AG20443 (cell line): ENCODE data around the gene CC2D1A.

Experiments
- DNase-seq: peaks from one replicate; pipeline ENCODE4 v3.0.0; 2012; ENCODE audit warnings: low spot score, mixed read lengths

CC2D1A gene

DNA sequence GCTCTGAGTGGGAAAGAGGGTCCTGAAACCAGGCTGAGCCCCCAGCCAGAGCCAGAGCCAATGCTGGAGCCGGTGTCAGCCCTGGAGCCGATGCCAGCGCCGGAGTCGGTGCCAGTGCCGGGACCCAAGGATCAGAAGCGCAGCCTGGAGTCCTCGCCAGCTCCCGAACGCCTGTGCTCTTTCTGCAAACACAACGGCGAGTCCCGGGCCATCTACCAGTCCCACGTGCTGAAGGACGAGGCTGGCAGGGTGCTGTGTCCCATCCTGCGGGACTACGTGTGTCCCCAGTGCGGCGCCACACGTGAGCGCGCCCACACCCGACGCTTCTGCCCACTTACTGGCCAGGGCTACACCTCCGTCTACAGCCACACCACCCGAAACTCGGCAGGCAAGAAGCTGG lies 28.7 kb upstream of the CC2D1A start:
- no peak for DNase-seq

DNA sequence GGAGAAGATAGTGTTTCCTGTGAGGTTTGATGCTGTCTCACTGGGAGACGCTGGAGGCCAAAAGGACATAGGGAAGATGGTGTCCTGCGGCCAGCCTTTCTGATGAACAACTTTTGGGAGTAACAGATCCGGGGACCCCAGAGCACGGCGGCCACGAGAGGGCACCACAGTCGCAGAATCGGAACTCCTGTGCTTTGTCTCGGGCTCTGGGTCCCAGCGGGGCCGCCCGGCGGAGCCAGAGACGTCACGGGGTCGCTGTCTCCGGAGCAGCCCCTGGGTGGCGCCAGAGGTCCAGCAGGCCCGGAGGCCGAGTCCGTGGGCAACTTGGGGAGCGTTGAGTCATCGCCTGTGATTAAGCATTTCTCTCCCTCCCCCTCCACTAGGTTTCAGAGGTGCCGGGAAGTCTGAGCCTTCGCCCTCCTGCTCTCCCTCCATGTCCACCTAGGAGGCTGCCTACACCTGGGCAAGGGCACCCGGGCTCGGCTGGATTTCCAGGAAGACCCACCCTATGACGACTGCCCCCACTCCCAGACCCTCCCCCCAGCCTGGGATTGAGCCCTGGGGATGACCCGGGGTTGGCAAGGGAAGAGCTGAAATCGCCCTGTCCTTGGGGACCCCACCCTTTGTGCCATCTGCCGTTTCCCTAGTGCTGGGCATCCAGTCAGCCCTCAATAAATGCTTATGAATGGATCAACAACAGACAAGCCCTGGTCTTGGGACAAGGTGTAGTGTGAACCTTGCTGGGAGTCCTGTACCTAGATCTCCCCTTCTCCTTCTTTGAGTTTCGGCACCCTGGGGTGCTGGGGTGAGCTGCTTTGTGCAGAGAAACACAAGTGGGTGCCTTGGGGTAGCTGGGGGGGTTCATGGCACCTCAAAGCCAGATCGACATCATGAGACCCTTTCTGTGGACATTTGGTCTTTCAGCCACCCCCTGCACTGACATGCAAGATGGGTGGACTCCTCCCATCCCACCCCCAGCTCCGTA lies 25.6 kb upstream of the CC2D1A start:
- DNase-seq: peak; percentile 98

DNA sequence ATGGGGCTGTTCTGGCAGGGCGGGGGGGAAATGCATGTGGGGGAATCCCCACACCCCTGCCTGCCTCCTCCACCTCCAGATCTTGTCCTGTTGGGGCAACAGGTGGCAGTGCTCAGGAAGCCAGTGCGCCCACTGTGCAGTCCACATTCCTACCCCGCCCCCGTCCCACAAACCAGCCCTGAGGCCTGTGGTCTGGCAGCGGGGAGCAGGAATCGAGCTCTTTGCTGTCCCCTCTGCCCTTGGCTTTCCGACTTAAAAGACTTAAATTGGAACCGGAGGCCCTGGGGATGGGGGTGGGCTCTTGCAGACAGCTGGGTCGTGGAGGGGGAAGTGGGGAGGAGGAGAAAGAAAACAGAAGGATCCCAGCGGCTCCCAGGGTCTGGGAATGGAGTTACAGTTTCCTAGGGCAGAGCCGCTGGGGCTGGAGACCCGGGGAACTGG lies 24.7 kb upstream of the CC2D1A start:
- DNase-seq: no peak

DNA sequence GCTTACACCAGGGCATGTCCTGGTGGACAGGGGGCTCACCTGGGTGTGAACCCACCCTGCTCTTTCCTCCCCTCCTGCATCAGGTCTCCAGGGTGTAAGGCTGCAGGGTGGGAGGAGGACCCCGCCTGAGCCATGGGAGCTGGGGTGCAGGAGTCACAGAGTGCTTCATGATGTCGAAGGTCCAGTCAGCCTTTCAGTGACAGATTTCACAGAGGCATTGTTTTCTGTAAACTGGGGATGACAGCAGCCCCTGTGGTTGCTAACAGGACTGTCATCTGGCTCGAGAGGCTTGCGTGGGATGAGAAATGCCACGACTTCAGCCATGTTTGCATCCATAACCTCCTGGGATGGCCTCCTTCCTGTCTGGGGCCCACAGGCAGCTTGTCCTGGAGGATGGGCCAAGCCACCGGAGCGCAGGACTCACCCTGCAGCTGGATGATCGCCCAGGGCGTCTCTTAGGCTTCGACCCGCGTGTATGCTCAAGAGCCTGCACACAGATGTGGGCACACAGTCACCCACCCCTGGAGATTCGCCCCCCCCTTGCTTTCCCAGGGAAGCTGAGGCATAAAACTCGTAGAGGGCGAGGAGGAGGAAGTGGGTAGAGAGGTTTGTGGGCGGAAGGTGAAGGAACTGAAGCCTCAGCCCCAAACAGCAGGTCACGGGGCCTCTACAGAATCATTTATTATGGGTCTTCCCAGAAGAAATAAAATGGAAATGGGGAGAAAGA lies 24.1 kb upstream of the CC2D1A start:
- peak; percentile 62 for DNase-seq

DNA sequence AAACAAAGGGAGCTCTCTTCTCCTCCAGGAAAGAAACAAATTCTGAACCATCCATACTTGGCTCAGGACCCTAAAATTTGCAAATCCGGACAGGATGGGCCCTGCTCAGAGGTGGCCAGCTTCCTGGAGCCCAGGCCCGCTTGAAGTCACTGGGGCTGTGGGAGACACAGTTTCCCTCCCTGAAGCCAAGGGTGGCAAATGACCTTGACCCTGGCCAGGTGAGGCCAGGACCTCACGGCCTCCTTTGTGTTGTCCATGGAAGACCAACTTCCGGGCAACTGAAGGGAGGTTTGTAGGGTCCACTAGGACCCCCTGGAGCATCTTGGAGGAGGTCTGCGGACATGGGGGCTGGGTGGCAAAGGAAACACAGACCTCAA lies 23.6 kb upstream of the CC2D1A start:
- DNase-seq: no peak

DNA sequence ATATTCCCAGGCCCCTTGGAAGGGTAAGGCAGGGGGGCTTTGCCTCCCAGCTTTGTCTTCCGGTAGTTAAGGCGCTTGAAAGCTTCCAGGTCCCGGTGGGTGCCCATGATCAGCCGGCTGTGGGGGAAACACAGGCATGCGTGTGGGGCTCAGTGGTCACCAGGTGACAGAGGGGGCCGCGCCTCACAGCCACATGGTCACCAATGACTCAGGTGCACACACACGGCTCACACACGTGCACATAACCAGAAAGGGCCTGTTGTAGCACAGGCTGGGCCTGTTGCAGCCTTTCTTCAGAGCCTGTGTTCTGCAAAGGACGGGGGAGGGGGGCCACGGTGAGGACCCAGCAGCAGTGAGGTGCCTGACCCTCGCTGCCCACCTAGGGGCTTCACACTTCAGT lies 23.2 kb upstream of the CC2D1A start:
- no peak for DNase-seq

DNA sequence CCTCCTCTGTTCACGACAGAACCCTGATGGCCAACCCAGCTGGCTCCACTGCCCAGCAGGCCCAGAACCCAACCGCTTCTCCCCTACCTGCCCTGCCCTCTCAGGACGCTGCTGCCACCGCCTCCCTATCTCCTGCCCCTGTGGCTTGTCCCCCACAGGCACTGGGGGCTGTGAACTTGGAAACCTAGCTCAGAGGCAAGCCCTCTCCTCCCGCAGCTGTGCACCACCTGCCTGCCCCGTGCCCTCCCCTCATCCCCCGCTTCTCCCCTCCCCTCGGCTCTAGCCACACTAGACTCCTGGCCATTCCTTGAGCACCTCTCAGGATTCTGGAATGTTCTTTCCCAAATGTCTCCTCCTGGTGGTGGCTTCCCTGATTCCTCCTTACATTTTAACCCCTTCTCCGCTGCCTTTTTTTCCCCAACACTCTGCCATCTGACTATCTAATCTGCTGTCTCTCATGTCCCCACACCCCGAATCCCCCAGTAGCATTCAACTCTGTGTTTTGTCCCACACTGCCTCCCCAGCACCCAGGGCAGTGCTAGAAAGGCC lies 22.4 kb upstream of the CC2D1A start:
- DNase-seq: no peak

DNA sequence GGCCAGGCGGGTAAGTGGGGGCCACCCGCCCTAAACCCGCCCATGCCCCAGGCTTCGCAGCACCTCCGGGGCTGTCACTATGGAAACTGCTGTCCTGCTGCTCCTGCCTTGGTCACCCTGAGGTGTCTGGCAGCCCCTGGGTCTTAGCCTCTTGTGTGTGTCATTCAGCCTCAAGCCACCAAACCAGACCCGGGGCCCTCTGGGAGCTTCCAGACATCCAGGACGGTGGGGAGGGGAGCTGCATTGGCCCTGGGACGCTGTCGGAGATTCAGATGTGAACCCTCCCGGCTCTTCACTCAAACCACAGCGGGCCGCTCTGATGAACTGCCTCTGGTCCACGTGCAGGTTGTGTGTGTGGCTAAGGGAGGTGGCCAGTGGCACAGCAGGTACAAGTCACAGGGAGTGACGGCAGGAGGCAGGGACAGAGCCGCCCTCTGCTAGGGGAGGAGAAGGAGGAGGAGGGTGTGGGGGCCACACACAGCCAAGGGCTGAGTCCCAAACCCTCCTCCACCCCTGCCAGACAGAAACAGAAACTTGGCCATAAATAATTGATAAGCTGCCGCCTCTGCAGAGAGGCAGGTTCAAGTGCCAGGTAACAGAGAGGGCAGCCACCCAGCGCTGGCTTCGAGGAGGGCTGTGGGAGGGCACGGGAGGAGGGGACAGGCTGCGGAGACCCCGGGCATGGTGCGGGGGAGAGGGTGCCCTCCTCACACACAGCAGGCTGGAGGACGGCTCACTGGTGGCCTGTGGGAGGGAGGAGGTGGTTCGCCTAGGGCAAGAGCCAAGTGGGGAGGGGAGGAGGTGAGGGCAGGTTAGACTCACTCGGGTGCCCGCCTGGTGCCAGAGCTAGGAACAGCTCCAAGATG lies 21.0 kb upstream of the CC2D1A start:
- DNase-seq: no peak

DNA sequence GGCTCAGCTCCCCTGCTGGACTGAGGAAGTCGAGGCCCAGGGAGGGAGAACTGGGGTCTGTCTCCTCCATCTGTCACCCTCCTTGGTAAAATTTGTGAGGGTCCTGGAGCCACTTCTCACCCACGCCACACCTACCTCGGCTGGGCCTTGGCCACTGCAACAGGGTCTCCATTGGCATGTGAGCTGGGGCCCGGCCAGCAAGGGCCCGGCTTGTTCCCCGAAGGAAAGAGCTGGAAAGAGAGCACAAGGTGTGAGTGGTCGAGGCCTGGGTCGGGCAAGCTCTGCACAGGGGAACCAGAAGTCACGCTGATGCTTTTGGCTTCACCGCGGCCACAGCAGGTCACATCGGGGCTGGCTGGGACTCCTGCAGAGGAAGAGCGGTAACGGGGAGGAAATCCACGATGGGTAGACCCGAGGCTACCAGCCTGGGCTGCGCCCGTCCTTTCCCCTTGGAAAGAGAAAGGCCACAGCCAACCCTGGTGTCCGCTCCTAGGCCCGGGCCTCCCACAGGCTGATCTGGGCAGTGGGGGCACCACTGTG lies 20.1 kb upstream of the CC2D1A start:
- no peak for DNase-seq

DNA sequence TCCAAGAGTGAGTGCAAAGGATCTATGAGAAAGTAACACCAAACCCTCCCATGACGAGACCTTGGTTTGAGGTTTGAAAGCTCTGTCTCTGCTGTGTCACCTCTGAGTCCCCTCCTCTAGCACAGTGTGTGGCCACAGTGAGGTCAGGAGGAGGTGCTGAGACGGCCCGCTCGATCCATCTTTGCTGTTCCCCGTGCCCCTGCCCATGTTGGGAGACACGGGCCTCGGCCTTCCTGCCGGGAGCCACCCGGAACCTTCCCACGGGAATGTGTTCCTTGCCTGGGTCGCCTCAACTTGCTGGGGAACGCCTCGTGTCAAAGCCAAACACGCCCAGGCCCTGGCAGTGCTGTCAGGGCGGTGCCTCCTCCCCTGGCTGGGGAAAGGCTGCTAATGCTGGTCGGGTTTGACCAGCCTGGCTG lies 19.0 kb upstream of the CC2D1A start:
- peak; percentile 53 for DNase-seq

DNA sequence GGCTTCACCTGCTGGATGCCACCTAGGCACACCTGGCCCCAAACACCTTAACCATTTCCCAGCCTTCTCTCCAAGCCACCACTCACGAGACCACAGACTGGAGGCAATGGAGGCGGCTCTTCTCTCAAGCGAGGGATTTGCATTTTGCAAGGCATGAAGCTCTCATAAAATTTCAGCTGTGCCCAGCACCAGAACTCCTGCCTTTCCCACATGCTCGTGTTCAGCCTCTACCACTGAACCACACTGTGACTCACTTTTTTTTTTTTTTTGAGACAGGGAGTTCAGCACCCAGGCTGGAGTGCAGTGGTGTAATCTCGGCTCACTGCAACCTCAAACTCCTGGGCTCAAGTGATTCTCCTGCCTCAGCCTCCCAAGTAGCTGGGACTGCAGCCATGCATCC lies 18.5 kb upstream of the CC2D1A start:
- peak; percentile 68 for DNase-seq

DNA sequence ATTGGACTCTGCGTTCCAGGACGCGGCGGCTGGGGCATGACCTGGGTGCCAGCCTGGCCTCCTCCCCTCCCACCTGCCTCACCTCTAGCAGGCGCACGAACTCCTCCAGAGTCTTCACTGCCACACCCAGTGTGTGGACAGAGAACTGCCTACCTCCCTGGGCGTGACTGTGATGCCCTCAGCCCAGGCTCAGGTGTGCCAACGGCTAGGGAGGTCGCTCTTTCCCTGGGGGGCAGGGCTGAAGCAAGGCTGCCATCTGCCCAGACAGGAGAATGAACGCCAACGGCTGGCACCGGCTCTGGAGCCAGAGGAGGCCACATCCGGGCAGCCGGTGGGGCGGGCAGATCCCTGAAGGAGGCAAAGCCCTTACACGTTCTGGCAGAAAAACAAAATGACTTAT lies 17.7 kb upstream of the CC2D1A start:
- no peak for DNase-seq

DNA sequence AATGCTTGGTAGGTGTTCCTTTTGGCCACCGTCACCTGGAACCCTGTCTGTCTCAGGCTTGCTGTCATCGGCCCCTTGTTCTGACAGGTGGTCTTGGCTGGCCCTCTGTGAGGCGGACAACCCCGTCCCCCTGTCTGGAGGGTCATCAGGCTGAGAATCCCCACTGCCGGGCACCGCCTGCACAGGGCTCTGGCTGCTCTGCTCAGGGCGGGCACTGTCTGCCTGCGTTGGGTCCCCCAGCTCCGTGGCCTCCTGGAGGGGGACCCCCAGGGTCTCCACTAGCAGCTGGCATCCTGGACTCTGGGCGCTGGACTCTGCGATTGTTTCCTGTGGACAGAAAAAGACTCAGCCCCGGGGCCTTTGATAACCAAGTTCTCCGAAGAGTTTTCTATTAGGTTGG lies 15.9 kb upstream of the CC2D1A start:
- no peak for DNase-seq

DNA sequence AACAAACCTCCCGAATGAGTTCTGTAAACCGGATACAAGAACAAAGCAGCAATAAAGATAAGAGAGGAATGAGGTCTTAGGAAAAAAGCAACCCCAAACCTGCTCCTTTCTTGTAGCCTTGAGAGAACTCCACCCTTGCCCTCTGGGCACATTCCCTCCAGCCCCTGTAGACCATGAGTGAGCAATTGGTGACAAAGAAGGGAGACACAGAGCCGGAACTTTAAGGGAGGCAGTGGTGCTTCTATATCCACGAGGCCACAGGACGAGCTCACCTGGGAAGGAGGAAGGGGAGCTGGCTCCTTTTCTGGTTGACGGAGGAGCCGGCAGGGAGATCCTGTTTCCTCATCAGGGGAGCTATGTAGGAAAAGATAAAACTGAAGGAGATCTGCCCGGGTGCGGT lies 13.1 kb upstream of the CC2D1A start:
- DNase-seq: no peak

DNA sequence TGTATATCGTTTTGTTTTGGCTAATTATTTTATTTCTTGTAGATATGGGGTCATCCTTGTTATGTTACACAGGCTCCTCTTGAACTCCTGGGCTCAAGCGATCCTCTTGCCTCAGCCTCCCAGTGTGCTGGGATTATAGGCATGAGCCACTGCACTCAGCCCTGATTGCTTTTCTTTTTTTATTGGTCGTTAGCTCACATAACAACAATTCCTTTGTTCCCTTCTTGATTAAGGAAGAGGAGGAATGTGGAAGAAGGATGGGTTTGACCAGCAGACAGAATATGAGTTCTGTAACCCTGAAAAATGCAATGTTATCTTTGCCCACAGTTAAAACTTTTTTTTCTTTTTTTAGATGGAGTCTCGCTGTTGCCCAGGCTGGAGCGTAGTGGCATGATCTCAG lies 11.4 kb upstream of the CC2D1A start:
- no peak for DNase-seq

DNA sequence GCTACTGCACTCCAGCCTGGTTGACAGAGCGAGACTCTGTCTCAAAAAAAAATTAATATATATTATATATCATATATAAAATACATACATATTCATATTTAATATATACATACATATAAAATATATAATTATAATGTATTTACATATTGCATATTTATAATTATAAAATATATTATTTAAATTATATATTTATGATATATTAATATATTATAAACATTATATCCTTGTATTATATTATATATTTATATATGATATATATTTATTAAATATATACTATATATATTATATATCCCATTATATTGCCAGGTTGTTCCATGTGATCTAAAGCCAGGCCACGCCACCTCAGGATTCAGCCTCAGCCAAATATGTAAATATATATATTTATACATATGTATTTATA lies 9.8 kb upstream of the CC2D1A start:
- no peak for DNase-seq

DNA sequence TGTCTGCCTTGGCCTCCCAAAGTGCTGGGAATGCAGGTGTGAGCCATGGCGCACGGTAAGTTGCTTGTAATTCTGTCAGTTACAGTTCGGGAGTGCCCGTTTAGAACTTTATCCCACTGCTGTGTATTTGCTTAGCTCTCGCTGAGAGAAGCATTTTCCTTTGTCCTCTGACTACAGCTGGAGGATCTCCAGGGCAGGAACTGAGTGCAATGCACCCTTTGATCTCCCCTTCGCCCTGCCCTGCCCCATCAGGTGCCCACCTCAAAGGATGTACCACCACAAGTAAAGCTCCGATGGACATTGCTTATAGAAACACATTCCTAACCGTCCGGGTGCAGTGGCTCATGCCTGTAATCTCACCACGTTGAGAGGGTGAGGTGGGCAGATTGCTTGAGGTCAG lies 6.6 kb upstream of the CC2D1A start:
- no peak for DNase-seq

DNA sequence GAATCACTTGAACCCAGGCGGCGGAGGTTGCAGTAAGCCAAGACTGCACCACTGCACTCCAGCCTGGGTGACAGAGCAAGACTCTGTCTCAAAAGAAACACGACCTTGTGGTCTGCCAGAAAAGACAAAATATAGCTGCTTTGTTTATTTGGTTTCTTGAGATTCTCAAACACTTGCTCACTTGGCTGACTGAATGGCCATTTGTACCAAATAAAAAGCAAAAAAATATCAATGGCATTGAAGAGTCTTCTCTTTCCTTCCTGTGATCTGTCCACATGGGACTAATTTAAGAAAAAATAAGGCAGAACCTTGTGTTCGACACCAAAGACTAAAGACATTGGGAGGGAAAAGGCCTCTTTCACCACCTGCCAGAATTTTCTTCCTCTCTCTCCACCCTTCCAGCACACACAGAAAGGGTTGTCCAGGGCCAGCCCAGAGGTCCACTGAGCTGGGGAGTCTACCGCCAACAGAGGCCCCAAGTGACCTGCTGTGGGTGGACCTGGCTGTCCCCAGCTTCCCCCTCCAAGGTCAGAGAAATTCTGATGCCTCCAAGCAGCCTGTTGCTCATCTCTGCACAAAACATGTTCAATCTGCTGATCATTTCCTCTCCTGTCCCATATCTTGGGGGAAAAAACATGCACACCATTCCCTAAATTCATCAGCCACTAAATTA lies 6.0 kb upstream of the CC2D1A start:
- DNase-seq: no peak

DNA sequence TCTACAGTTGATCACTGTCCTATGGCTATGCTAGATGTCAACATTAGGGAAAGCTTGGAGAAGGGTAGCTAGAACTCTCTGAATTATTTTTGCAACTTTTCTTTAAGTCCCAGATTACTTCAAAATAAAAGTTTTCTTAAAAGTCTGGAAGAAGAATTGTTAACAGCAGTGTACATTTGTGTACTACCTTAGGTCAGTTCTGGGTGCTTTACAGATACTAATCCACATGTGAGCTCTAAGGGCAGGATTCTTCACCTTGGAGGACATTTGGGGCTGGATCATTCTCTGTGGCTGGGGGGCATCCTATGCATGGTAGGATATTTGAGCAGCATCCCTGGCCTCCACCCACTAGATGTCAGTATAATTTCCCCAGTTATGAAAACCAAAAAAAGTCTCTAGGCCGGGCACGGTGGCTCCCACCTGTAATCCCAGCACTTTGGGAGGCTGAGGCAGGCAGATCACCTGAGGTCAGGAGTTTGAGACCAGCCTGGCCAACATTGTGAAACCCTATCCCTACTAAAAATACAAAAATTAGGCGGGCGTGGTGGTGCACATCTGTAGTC lies 2.9 kb upstream of the CC2D1A start:
- DNase-seq: no peak

DNA sequence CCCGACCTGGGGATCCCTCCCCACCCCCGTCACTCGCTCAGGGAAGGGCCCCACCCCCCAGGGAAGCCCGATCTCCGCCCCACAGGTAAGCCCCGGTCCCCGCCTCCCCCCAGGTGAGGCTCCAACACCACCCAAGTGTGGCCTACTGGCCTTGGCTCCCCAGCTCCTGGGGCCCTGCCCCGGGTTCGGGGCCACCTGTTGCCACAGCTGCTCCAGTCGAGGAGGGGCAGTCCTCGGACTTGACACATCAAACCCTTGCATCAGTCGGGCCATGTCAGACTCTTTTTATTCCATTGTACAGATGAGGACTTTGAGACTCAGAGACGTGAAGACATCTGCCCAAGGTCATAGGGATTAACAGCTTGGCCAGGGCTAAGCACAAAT lies 512 bp downstream of the CC2D1A start:
- DNase-seq: no peak

DNA sequence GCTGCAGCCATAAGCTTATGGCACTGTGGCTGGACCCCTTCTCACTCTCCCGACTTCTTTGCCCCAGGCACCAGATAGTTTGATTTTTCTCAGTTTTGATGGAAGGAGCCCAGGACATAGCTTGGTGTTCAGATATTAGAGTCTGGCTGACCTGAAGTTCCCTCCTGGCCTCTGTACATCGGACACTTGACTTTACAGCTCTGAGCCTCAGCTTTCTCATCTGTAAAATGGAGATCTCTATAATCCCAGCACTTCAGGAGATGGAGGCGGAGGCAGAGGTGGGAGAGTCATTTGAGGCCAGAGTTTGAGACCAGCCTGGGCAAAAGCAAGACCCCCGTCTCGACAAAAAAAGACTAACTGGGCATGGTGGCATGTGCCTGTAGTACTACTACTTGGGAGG lies 909 bp downstream of the CC2D1A start:
- no peak for DNase-seq
